GM10266 (cell line): ENCODE results near the gene ZNF860.
A peak's percentile ranks its signal among the peaks of the same experiment; 100 is the strongest.

ENCODE experiments used
- DNase-seq: peaks from one replicate; pipeline ENCODE4 v3.0.0; 2012; ENCODE audit errors: extremely low spot score
- CTCF ChIP-seq: IDR thresholded peaks from 2 replicates; pipeline ENCODE4 v1.5.1; 2012; ENCODE audit warnings: mild to moderate bottlenecking, low read depth; ENCODE audit not compliant: control insufficient read depth, insufficient read depth; ENCODE audit errors: missing control alignments

Gene ZNF860

GRCh38 chr3:31981206-31982181, at the start of gene ZNF860, which contains the start of gene OSBPL10:
TSS of gene ZNF860 (plus strand) at chr3:31981750. CDS start at chr3:31989080, 7,330 bp downstream.
TSS of gene OSBPL10 (minus strand) at chr3:31981262. CDS start at chr3:31981179, 83 bp downstream.
- peak; percentile 16 for DNase-seq
- TF ChIP-seq CTCF: no peak

- no peak for TF ChIP-seq CTCF
- no peak for DNase-seq
Measured at GRCh38 chr3:31932990-31933389, 48.6 kb upstream of the ZNF860 start.

GRCh38 chr3:31934018-31934417, 47.5 kb upstream of the ZNF860 start:
- no peak for DNase-seq
- TF ChIP-seq CTCF: no peak

- no peak for DNase-seq
- no peak for TF ChIP-seq CTCF
Measured at GRCh38 chr3:31934866-31935265, 46.7 kb upstream of the ZNF860 start.

- TF ChIP-seq CTCF: no peak
Measured at GRCh38 chr3:31936420-31937060, 45.0 kb upstream of the ZNF860 start.

GRCh38 chr3:31937225-31937624, 44.3 kb upstream of the ZNF860 start:
- TF ChIP-seq CTCF: no peak
- DNase-seq: no peak

More at GRCh38 chr3:31936420-31937060, 45.0 kb upstream of the ZNF860 start:
- no peak for DNase-seq

- no peak for TF ChIP-seq CTCF
- no peak for DNase-seq
Measured at GRCh38 chr3:31942446-31942845, 39.1 kb upstream of the ZNF860 start.
